GM12891 (cell line): ENCODE measurements around the gene MYH4.

ENCODE experiments used
- POLR2A ChIP-seq: IDR thresholded peaks from 2 replicates; pipeline ENCODE4 v1.6.1; 2011; ENCODE audit warnings: low read depth, low read length, control low read depth
- POLR2AphosphoS5 ChIP-seq: IDR thresholded peaks from 2 replicates; pipeline ENCODE4 v1.6.1; 2011; ENCODE audit warnings: low read depth, low read length, control low read depth
- POU2F2 ChIP-seq: IDR thresholded peaks from 2 replicates; pipeline ENCODE4 v1.6.1; 2011; ENCODE audit warnings: low read depth, mild to moderate bottlenecking, control low read depth, low read length, moderate library complexity
- TAF1 ChIP-seq: IDR thresholded peaks from 2 replicates; pipeline ENCODE4 v1.6.1; 2011; ENCODE audit warnings: low read depth, low read length, control low read depth

DNA sequence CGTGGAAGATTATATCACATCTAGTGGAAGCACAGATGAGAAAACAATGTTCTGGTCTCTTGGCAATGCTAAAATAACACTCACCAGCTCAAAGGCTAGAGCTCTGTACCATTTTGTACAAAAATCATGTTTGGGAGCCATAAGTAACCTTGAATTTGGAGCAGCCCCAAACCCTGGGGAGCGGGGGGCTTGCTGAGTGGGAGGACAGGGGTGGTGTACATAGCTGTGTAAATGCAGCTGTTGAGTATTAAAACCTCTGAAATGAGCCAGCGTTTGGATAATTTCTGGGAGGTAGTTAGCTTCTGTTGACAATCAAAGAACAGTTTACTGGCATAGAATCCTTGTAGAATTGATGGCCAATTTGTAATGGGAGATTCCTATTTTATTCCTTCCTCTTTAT is 51.9 kb downstream of the MYH4 start:
- TF ChIP-seq TAF1 (no peak), POLR2A (no peak), POLR2AphosphoS5 (no peak), POU2F2 (no peak)
